GM12891 (cell line): ENCODE data around the gene FAM177B.

Experiments
- DNase-seq: peaks from one replicate; pipeline ENCODE4 v3.0.0; 2011; ENCODE audit warnings: low spot score; ENCODE audit not compliant: insufficient read length
- FAIRE-seq: peaks from 2 replicates; lab custom pipeline; 2011; peaks lifted over from hg19 to GRCh38; lab: Jason Lieb, UNC
- PAX5 ChIP-seq: IDR thresholded peaks from 2 replicates; pipeline ENCODE4 v1.6.1; 2011; ENCODE audit warnings: low read length, moderate library complexity, mild to moderate bottlenecking; ENCODE audit not compliant: insufficient read depth, severe bottlenecking
- POLR2A ChIP-seq: IDR thresholded peaks from 2 replicates; pipeline ENCODE4 v1.6.1; 2011; ENCODE audit warnings: low read depth, low read length, control low read depth
- POLR2AphosphoS5 ChIP-seq: IDR thresholded peaks from 2 replicates; pipeline ENCODE4 v1.6.1; 2011; ENCODE audit warnings: low read depth, low read length, control low read depth
- POU2F2 ChIP-seq: IDR thresholded peaks from 2 replicates; pipeline ENCODE4 v1.6.1; 2011; ENCODE audit warnings: low read depth, mild to moderate bottlenecking, control low read depth, low read length, moderate library complexity
- SPI1 ChIP-seq: IDR thresholded peaks from 2 replicates; pipeline ENCODE4 v1.6.1; 2011; ENCODE audit warnings: low read depth, low read length, control low read depth
- TAF1 ChIP-seq: IDR thresholded peaks from 2 replicates; pipeline ENCODE4 v1.6.1; 2011; ENCODE audit warnings: low read depth, low read length, control low read depth

The FAM177B gene

DNA sequence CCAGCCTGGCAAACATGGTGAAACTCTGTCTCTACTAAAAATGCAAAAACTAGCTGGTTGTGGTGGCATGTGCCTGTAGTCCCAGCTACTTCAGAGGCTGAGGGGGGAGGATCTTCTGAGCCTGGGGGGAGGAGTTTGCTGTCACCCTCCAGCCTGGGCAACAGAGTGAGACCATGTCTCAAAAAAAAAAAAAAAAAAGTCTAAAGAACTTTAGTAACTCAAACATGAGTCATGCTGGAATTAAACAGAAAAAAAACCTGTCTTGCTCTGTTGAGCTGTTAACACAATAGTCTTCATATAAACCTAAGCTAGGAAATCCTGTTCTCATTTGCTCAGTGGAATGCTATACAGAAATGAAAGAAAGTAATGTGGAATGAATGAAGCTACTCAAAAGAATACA is 61.1 kb downstream of the FAM177B start:
- no peak for TF ChIP-seq SPI1
- no peak for TF ChIP-seq POU2F2
- no peak for TF ChIP-seq PAX5
- no peak for TF ChIP-seq POLR2AphosphoS5
- TF ChIP-seq TAF1: no peak
- no peak for TF ChIP-seq POLR2A
- DNase-seq (no peak), FAIRE-seq (no peak)

DNA sequence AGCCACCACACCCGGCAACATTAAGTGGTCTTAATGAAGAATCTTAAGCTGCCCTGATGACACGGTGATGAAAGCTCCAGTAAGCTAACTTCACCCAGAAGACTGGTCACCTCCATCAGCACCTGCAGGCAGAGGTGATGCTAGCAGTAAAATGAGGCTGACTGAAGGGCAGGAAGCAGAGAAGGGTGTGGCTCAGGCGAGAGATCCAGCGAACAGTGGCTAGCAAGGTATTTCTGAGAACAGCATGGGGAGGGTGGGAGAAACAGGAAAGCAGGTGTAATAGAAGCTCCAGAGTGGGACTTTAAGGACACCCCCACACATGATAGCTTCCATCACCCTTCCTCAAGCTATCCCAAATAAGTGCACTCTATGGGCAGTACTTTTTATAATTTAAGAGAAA is 62.0 kb downstream of the FAM177B start:
- no peak for FAIRE-seq

More for the DNA sequence above, 62.0 kb downstream of the FAM177B start:
- DNase-seq: no peak
- no peak for TF ChIP-seq POU2F2
- no peak for TF ChIP-seq POLR2AphosphoS5
- TF ChIP-seq PAX5: no peak
- no peak for TF ChIP-seq SPI1
- no peak for TF ChIP-seq POLR2A
- no peak for TF ChIP-seq TAF1
